HG03108 (cell line): Measurements from ENCODE around the gene CHRNB2.
A peak's percentile ranks its signal among the peaks of the same experiment; 100 is the strongest.
"Not testable (repeated sequence)": the region's sequence is repeated elsewhere in the genome, so short reads cannot be mapped to it uniquely, and the experiment has no call there.

Experiments used
- ATAC-seq: cut with Tn5 transposase; IDR thresholded peaks from one replicate; pipeline ENCODE4 v1.9.1; 2021; ENCODE audit warnings: moderate library complexity; ENCODE audit not compliant: unreplicated experiment

The CHRNB2 gene, protein sequence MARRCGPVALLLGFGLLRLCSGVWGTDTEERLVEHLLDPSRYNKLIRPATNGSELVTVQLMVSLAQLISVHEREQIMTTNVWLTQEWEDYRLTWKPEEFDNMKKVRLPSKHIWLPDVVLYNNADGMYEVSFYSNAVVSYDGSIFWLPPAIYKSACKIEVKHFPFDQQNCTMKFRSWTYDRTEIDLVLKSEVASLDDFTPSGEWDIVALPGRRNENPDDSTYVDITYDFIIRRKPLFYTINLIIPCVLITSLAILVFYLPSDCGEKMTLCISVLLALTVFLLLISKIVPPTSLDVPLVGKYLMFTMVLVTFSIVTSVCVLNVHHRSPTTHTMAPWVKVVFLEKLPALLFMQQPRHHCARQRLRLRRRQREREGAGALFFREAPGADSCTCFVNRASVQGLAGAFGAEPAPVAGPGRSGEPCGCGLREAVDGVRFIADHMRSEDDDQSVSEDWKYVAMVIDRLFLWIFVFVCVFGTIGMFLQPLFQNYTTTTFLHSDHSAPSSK

DNA sequence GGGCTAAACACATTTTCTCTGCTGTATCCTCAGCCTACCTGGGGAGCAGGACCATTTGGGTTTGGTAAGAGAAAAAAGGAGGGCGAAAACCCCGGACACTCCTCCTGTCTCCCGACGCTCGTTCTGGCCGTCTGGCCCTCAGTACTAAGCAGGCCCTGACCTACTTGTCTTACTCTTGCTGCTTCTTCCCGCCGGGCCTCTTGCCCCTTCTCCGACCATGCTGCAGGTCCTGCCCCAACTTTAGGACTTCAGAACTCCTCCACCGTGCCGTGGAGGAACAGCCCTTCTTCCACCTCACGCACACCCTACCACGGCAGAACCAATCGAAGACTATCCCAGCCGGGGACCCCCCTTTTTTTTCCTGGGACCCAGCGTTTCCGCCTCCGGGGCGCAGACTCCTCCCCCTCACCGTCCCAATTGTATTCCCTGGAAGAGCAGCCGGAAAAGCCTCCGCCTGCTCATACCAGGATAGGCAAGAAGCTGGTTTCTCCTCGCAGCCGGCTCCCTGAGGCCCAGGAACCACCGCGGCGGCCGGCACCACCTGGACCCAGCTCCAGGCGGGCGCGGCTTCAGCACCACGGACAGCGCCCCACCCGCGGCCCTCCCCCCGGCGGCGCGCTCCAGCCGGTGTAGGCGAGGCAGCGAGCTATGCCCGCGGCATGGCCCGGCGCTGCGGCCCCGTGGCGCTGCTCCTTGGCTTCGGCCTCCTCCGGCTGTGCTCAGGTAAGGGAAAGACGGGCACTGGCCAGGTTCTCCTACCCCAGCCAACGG lies at the start of gene CHRNB2:
Gene CHRNB2 (plus strand): TSS at position 393 of the 771 bp plus-strand sequence. CDS start 267 bp downstream, at position 660.
- peak; percentile 64 for ATAC-seq

DNA sequence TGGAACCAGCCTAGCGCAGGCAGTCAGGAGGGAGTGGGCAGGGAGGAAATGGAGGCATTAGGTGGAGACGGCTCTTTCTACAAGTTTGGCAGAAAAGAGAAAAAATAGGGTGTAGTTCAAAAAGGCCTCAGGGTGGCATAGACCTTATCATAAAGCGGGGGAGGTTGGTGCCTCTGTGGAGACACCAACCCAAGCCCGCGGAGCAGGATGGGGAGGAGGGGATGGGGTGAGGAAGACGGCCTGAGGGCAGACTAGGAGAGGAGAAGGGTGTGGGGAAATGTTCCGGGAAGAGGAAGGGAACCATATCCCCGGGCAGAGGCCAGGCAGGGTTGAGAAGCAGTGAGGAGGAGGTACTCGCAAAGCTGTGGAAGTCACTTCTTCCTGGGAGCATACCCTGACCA lies 48.0 kb upstream of the CHRNB2 start:
- no peak for ATAC-seq

DNA sequence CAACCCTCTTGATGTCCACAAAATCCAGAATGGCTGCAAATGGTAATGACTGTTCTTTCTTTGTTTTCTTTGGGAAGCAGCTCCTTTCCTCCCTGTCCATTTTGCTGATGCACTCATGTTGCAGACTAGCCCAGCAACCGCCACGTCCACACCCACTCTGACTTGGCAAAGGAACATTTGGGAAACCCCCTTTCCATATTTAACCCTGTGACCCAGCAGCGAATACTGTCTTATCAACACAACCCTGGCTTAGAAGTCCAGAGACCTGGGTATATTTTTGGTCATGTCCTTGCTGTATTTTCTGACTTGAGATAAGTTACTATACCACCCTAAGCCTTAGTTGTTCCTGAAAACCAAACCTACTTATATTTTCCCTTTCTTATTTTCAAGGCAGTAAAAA lies 47.2 kb upstream of the CHRNB2 start:
- no peak for ATAC-seq

DNA sequence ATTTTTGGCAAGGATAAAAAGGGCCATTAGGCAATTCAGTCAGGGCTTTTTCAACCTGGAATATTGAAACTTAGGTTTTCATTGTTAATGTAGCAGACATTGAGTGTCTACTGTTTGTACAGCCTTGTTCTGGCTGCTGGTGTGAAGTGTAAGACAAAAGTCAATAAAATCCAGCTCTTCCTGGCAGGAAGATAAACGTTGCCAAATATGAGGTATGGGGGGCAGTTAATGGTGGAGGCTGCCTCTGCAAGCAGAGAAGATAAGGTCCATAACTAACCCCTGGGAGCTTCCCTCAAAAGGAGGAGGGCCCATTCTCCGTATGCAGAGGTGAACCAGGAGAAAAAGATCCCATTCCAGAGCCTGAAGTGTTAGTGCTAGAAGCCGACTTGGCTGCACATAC lies 45.9 kb upstream of the CHRNB2 start:
- no peak for ATAC-seq

DNA sequence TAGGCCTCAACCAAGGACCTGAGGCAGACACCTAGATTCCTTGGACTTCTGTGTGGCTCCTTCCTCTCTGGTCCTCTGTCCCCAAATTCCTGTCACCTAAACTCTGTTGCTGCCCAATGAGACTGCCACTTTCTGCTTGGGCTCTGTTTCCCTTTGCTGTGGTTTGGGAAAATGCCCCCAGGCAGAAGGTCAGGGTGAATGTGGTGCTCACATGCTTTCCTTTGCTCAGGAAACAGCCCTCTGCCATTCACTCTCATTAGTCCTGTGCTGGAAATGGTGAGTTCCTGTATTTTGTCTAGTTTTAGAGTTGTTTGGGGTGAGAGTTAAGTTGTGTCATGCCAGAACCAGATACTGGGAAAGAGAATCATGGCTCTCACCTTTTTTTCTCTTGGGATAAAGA lies 42.7 kb upstream of the CHRNB2 start:
- no peak for ATAC-seq

DNA sequence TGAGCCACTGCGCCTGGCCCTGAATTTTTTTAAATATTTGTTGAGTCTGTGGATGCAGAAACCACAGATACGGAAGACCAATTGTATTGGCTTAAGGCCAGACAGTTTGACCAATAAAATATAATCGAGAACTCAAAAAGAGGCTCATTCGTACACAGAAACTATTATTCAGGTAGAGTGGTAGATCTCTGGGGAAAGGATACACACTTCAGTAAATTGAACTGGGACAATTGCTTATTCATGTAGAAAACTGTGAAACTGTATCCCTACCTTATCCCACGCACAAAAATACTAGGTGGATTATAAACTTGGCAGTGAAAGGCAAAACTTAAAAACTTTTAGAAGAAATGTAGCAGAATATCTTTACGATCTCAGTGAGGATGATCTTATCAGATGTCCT lies 40.4 kb upstream of the CHRNB2 start:
- ATAC-seq: no peak

DNA sequence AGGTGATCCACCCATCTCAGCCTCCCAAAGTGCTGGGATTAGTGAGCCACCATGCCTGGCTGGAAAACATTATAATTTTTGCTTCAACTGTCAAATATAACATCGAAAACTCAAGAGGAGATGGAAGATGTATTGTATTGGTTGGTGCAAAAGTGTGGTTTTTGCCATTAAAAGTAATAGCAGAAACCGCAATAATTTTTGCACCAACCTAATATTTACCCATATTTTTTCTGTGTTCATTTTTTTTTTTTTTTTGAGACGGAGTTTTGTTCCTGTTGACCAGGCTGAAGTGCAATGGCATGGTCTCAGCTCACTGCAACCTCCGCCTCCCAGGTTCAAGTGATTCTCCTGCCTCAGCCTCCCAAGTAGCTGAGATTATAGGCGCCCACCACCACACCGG lies 38.3 kb upstream of the CHRNB2 start:
- ATAC-seq: no peak

DNA sequence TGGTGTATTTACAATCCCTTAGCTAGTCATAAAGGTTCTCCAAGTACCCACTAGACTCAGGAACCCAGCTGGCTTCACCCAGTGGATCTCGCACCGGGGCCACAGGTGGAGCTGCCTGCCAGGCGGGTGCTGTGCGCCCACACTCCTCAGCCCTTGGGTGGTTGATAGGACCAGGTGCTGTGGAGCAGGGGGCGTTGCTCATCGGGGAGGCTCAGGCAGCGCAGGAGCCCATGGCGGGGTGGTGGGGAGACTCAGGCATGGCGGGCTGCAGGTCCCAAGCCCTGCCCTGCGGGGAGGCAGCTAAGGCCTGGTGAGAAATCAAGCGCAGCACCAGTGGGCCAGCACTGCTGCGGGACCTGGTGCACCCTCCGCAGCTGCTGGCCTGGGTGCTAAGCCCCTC lies 35.6 kb upstream of the CHRNB2 start:
- ATAC-seq: not testable (repeated sequence)

DNA sequence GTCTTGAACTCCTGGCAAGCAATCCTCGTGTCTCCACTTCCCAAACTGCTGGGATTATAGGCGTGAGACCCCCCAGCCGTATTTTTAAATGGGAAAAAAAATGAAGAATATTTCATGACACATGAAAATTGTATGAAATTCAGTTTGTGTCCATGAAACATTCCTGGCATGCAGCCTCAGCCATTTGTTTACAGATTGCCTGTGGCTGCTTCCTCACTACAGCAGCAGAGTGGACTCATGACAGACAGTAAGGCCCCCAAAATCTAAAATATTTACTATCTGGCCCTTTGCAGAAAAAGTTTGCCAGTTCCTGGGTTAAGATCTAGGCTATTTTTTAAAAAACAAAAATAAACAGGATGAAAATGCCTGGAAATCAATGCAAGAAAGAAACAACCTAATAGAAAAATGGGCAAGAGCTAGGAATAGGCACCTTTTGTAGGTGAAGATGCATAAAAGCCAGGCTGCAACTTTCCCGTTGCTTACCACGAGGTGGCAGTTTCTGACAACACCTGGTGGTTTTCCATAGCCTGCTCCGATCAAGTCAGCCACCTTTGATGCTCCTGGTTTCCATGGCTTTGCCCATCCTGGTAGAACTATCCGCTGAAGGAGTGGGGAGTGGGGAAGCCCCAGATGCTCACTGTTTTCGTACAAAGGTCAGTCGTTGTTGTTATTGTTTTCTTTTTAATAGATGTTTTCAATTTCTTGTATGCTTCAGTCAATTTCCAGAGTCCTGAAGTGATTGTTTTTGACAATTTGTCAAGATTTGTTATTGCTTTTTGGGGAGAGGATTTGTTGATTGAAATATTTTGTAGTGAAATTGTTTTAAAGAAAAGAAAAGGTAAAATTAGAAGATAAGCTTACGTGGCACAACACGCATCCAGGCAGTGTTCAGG lies 33.4 kb upstream of the CHRNB2 start:
- no peak for ATAC-seq

DNA sequence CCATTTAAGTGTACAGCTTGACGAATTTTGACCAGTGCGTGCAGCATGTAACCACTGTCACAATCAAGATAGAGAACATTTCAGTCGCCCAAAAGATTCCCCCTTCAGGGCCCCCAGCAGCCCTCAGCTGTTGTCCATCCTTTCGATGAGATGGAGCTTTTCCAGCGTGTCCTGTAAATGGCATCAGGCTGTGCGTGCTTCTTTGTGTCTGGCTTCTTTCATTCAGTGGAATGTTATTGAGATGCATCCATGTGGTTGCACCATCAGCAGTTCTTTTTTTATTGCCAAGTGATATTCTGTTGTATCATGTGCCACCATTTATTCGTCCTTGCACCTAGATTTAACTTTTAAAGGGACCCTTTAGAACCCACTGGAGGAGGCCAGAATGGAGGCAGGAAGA lies 31.0 kb upstream of the CHRNB2 start:
- no peak for ATAC-seq

DNA sequence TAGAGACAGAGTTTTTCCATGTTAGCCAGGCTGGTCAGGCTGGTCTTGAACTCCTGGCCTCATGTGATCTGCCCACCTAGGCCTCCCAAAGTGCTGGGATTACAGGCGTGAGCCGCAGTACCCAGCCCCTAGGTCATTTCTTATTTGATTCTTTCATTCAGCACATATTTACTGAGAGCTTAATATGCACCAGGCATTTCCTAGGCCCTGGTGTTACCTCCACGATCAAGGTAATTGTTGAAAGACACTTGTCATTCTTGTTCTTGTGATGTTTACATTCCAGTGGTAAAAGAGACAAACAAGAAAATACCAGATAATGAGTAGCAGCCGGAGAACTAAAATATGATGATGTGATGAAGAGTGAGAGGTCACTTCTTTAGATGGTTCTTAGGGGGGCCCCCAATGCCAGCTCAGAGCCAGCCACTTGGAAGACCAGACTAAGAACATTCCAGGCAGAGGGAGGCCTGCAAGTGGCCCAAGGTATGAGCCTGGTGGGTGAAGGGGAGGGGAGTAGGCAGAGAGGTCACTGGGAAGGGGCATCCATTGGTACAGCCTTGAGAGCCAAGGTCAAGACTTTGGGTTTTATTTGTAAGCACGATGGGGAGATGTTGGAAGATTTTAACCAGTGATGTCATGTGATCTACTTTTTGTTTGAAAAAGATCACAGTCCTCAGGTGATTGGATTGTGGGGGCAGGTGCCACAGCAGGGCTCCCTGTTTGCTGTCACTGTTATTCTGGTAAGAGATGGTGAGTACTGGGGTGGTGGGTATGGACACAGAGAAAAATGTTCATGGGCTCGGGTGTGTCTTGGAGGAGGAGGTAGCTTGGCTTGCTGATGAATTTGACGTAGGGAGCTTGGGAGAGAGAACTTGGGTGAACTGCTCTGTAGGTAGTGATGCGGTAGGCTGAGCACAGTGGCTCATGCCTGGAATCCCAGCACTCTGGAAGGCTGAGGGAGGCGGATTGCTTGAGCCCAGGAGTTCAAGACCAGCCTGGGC lies 27.8 kb upstream of the CHRNB2 start:
- no peak for ATAC-seq

DNA sequence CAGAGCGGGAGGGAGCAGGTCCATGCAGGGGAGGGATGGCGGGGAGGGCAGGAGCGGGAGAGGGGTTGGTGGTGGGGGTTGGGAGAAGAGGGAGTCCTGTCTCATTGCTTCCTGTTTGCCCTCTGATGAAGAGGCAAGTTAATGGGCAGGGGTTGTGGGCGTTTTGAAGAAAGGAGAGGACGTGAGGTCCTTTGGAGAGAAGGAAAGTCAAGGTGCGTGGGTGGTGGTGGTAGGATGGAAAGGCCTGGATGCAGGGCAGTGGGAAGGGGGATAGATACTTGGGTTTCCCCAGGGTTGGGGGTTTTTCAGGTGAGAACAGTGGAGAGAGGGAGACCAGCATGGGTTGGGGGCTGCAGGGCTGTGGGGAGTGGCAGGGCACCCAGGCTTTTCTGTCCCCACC lies 26.3 kb upstream of the CHRNB2 start:
- no peak for ATAC-seq

DNA sequence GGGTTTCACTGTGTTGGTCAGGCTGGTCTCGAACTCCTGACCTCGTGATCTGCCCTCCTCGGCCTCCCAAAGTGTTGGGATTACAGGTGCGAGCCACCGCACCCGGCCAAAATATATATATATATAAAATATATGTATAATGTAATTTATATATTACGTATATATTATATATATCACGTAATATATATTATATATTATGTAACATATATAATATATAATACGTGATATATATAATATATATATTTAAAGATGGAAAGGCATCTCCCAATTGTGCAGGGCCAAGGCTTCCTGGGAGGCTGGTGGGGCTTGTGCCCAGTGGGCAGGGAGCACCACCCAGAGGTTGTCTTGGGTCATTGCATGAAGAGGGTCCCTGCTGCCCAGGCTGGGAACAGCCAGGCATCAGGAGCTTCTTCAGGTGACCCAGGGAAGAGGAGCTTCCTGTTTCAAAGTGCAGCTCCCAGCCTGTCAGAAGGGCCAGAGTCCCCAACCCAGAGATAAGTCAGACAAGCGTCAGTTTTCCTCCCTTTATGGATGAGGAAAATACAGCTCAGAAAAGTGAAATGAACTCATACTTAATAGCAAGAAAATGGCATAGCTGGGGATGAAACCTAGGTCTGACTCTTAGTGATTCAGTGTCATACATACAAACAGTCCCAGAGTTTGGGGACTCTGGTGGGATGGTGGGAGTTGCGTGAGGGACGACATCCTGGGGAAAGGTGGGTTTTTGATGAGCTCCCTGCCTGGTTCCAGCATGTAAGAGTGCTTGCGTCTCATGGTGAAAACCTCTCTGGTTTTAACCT lies 21.1 kb upstream of the CHRNB2 start:
- ATAC-seq: no peak

DNA sequence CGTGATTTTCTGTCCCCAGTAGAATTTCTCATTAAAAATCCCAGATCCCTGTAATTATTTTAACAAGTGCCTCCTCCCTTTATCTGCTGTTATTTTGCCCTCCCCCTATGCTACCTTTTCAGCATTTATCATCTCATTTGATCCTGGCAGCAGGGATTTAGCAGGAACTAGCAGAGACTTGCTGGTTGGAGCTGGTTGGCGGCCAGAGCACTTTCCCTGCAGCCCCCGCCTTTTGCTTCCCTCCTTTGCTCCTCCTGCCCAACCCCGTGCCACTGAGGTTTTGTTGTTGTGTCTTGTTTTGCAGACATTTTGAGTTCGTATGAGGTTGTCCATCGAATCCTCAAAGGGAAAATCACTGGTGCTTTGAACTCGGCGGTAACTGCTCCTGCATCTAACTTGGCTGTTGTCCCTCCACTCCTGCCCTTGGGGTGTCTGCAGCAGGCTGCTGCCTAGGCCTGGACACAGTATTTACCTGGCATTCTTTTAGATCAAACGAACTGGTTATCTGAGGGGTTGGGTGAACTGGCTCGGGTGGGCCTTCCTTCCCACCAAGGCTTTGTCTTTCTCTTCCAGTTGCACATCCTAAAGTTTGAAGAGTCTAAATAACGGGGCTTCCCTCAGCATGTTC lies 20.4 kb upstream of the CHRNB2 start:
- no peak for ATAC-seq

DNA sequence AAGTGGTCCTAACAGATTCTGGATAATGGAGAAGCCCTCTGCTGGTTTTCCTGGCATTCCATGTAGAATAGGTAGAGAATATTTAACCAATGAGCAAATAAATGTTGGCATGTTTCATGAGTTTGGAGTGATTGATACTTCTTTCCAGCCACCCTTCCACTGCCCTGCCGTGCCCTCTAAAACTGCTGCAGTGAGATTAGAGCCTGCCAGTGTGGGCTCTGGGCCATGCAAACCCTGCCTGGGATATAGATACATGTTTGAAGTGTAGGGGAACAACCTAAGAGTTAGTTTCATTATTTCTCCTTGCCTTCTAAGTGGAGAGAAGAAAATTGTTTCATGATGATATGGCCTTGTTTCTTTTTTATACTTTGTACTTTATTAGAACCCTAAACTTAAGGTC lies 19.6 kb upstream of the CHRNB2 start:
- ATAC-seq: no peak

DNA sequence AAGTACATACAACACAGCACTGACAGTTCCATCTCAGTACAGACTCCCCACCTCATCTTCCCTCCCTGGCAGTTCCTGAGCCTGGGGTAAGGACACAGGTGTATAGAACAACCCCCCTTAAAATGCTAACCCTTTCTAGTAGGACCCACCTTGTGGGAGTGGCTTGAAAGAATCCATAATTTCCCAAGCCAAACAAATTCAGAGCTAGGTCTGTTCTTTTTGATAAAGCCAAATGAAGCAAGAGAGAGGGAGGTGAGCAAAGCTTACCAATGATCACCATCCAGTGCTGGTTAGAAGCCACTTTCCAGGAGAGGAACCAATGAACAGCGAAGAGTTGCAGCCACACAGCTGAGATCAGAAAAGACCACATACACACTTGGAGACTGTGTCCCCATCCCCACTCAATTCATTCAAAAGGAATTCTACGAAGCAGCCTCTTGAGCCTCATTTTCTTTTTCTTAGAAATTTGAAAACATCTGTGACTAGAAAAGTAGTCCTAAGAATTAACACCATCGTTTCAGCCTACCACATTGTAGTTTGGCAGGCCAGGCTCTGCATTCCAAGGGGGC lies 18.3 kb upstream of the CHRNB2 start:
- ATAC-seq: no peak

DNA sequence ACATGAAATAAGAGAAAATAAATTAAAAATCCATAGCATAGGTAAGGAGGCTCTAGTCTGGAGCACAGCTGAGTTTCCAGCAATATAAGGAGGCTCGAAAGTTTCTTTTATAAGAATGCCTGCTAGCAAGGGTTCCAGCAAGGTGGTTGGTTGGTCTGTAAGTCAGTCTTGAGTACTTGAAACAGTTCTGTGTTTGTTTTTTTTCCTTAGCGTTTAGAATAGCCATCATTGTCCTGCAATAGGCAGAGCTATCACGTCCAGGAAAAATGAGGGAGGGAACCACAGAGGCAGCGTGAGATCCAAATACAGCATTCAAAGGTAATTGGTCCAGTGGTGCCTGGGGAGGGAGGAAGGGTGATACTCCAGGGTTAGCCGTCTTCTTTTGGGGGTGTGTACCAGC lies 17.5 kb upstream of the CHRNB2 start:
- ATAC-seq: no peak

DNA sequence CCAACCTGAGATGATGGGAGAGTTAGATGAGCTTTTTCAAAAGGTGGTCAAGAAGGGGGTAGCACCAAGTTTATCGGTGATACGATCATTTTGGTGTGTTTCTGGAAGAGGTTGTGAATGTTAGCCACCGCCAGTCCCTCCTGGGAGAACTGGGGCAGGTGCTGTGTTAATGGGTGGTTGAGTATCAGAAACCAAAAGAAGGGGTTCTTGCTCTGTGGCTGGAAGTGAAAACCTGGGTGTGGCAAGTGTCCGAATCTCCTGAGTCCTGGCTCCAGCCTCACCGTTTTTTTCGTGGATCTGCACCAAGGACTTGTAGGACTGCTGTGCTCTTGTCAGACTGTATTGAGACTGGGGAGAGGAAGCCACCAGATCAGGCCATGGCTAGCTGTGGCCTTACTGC lies 16.9 kb upstream of the CHRNB2 start:
- ATAC-seq: no peak
